ENCODE measurements around the gene AVP.

DNA sequence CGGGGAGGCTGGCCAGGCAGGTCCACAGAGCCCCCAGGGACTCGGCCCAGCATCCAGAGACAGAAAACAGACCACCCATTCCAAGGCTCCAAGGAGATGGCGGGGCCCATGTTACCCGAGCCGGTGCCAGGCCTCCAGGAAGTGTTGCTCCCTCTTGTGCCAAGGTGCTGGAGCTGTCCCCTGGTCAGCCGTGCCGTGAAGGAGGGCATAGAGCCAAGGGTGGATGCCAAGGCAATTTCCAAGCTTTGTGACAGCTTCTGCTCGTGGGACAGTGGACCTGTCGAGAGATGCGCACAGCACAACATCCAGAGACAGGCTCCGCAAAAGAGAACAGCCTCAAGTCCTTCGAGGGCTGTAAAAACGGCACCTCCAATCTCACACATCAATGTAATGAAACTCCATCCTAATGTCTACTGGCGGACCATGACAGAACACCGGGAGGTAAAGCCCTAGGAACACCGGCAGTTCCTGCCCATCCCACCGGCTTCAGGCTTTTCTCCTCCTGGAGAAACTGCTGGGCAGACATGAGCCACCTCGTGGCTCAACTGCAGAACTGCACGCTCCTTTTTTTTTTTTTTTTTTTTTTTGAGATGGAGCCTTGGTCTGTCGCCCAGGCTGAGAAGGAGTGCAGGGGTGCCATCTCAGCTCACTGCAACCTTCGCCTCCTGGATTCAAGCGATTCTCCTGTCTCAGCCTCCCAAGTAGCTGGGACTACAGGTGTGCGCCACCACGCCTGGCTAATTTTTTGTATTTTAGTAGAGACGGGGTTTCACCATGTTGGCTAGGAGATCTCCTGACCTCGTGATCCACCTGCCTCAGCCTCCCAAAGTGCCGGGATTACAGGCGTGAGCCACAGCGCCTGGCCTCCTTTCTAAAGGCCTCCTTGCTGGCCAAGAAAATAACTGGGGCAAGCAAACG lies 30.9 kb upstream of the AVP start:
- TF ChIP-seq, protein P1, sequence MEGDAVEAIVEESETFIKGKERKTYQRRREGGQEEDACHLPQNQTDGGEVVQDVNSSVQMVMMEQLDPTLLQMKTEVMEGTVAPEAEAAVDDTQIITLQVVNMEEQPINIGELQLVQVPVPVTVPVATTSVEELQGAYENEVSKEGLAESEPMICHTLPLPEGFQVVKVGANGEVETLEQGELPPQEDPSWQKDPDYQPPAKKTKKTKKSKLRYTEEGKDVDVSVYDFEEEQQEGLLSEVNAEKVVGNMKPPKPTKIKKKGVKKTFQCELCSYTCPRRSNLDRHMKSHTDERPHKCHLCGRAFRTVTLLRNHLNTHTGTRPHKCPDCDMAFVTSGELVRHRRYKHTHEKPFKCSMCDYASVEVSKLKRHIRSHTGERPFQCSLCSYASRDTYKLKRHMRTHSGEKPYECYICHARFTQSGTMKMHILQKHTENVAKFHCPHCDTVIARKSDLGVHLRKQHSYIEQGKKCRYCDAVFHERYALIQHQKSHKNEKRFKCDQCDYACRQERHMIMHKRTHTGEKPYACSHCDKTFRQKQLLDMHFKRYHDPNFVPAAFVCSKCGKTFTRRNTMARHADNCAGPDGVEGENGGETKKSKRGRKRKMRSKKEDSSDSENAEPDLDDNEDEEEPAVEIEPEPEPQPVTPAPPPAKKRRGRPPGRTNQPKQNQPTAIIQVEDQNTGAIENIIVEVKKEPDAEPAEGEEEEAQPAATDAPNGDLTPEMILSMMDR (IDR thresholded peaks at IDR 0.05; ENCODE audit: low read depth, low read length, missing input control), result peak; percentile 77
- TF ChIP-seq EGR1 (IDR thresholded peaks at IDR 0.05; ENCODE audit: low read depth in 2 of 2) (no peak), SP1 (IDR thresholded peaks at IDR 0.05) (no peak), RAD21 (IDR thresholded peaks at IDR 0.05) (peak; percentile 78 to 81), JUND (IDR thresholded peaks at IDR 0.05) (no peak), HNF4A (conservative IDR thresholded peaks at IDR 0.05) (no peak), GABPA (IDR thresholded peaks at IDR 0.05 in 1 of 2, conservative IDR thresholded peaks at IDR 0.05 in 1 of 2) (no peak)
- TF ChIP-seq, protein P2, sequence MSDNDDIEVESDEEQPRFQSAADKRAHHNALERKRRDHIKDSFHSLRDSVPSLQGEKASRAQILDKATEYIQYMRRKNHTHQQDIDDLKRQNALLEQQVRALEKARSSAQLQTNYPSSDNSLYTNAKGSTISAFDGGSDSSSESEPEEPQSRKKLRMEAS (IDR thresholded peaks at IDR 0.05), result no peak
- TF ChIP-seq, protein P3, sequence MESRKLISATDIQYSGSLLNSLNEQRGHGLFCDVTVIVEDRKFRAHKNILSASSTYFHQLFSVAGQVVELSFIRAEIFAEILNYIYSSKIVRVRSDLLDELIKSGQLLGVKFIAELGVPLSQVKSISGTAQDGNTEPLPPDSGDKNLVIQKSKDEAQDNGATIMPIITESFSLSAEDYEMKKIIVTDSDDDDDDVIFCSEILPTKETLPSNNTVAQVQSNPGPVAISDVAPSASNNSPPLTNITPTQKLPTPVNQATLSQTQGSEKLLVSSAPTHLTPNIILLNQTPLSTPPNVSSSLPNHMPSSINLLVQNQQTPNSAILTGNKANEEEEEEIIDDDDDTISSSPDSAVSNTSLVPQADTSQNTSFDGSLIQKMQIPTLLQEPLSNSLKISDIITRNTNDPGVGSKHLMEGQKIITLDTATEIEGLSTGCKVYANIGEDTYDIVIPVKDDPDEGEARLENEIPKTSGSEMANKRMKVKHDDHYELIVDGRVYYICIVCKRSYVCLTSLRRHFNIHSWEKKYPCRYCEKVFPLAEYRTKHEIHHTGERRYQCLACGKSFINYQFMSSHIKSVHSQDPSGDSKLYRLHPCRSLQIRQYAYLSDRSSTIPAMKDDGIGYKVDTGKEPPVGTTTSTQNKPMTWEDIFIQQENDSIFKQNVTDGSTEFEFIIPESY (IDR thresholded peaks at IDR 0.05), result no peak
- TF ChIP-seq, protein P4, sequence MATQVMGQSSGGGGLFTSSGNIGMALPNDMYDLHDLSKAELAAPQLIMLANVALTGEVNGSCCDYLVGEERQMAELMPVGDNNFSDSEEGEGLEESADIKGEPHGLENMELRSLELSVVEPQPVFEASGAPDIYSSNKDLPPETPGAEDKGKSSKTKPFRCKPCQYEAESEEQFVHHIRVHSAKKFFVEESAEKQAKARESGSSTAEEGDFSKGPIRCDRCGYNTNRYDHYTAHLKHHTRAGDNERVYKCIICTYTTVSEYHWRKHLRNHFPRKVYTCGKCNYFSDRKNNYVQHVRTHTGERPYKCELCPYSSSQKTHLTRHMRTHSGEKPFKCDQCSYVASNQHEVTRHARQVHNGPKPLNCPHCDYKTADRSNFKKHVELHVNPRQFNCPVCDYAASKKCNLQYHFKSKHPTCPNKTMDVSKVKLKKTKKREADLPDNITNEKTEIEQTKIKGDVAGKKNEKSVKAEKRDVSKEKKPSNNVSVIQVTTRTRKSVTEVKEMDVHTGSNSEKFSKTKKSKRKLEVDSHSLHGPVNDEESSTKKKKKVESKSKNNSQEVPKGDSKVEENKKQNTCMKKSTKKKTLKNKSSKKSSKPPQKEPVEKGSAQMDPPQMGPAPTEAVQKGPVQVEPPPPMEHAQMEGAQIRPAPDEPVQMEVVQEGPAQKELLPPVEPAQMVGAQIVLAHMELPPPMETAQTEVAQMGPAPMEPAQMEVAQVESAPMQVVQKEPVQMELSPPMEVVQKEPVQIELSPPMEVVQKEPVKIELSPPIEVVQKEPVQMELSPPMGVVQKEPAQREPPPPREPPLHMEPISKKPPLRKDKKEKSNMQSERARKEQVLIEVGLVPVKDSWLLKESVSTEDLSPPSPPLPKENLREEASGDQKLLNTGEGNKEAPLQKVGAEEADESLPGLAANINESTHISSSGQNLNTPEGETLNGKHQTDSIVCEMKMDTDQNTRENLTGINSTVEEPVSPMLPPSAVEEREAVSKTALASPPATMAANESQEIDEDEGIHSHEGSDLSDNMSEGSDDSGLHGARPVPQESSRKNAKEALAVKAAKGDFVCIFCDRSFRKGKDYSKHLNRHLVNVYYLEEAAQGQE (IDR thresholded peaks at IDR 0.05), result no peak
- TF ChIP-seq, protein P5, sequence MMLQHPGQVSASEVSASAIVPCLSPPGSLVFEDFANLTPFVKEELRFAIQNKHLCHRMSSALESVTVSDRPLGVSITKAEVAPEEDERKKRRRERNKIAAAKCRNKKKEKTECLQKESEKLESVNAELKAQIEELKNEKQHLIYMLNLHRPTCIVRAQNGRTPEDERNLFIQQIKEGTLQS (IDR thresholded peaks at IDR 0.05), result no peak
